ENCODE measurements around the gene SKIDA1.

GRCh38 chr10:21468086-21468485, 57.4 kb downstream of the SKIDA1 start:
- TF ChIP-seq, protein P1, sequence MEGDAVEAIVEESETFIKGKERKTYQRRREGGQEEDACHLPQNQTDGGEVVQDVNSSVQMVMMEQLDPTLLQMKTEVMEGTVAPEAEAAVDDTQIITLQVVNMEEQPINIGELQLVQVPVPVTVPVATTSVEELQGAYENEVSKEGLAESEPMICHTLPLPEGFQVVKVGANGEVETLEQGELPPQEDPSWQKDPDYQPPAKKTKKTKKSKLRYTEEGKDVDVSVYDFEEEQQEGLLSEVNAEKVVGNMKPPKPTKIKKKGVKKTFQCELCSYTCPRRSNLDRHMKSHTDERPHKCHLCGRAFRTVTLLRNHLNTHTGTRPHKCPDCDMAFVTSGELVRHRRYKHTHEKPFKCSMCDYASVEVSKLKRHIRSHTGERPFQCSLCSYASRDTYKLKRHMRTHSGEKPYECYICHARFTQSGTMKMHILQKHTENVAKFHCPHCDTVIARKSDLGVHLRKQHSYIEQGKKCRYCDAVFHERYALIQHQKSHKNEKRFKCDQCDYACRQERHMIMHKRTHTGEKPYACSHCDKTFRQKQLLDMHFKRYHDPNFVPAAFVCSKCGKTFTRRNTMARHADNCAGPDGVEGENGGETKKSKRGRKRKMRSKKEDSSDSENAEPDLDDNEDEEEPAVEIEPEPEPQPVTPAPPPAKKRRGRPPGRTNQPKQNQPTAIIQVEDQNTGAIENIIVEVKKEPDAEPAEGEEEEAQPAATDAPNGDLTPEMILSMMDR (IDR thresholded peaks at IDR 0.05), result no peak
- no peak for TF ChIP-seq EP300 (IDR thresholded peaks at IDR 0.05)
